Measurements from ENCODE around the gene NOSIP.

NOSIP gene

DNA sequence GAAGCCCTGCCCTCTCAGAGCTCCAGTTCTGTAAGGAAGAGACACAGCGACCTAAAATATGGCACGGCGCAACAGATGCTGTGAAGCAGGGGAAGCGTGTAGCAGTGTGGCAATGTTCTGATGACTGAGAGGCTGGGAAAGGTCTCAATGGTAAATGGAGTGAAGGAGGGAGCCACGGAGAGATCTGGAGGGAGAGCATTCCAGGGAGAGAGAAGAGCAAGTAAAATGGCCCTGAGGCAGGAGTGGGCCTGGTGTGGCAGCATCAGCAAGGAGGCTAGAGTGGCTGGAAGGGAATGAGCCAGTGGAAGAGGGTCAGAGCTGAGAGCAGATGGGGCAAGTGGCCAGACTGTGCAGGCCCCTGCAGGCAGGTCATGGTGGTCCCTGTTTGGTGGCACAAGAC lies 36.2 kb downstream of the NOSIP start:
- DNase-seq = no peak

DNA sequence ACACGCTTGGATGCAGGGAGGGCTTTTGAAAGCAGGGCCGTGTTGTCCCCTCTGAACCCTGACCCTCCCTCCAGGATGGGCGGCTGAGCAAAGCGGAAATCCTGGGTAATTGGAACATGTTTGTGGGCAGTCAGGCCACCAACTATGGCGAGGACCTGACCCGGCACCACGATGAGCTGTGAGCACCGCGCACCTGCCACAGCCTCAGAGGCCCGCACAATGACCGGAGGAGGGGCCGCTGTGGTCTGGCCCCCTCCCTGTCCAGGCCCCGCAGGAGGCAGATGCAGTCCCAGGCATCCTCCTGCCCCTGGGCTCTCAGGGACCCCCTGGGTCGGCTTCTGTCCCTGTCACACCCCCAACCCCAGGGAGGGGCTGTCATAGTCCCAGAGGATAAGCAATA lies 37.3 kb downstream of the NOSIP start:
- DNase-seq = no peak

DNA sequence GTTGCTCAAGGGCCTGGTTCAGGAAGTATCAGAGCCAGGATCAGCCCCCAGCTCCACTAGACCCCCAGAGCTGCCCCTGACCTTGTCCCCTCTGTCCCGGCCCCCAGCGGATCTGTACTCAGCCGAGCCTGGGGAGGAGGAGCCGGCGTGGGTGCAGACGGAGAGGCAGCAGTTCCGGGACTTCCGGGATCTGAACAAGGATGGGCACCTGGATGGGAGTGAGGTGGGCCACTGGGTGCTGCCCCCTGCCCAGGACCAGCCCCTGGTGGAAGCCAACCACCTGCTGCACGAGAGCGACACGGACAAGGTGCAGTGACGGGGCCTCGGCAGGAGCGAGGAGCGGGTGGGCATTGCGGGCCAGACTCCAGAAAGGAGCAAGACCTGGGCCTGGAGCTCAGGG lies 37.9 kb downstream of the NOSIP start:
- no peak for DNase-seq

DNA sequence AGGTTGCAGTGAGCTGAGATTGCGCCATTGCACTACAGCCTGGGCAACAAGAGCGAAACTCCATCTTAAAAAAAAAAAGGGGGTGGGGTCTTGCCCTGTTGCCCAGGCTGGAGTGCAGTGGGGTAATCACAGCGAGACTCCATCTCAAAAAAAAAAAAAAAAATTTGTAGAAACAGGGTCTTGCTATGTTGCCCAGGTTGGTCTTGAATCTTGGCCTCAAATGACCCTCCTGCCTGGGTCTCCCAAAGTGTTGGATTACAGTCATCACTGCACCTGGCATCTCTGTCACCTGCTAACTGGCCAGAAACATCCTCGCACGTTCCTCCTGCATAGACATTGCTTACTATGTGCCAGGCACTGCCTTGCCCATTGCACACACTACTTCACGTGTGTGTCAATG lies 38.4 kb downstream of the NOSIP start:
- DNase-seq = no peak

DNA sequence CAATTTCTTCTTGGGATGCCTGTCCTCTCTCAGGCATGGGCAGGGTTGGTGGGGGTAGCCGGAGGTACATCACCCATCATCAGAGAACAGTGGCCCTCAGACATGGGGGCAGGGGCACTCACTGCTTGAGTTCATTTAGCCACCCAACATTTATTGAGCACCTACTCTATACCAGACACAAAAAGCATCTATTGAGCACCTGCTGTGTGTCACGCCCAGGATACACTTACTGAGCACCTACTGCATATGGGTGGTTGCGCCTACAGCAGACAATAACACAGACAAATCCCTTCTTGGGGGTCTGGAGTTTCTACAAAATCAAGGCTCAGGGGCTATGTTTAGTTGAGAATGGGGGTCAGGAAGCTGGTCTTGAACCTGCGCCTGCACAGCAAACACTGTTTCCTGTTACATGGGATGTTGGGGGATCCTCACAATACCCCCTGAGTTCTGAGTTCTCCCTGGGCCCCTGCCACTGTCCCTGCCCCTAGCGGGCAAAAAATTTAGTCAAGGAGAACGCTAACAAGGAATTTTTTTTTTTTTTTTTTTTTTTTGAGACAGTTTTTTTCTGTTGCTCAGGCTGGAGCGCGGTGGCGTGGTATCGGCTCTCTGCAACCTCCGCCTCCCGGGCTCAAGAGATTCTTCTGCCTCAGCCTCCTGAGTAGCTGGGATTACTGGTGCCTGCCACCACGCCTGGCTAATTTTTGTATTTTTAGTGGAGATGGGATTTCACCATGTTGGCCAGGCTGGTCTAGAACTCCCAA lies 41.0 kb downstream of the NOSIP start:
- no peak for DNase-seq

DNA sequence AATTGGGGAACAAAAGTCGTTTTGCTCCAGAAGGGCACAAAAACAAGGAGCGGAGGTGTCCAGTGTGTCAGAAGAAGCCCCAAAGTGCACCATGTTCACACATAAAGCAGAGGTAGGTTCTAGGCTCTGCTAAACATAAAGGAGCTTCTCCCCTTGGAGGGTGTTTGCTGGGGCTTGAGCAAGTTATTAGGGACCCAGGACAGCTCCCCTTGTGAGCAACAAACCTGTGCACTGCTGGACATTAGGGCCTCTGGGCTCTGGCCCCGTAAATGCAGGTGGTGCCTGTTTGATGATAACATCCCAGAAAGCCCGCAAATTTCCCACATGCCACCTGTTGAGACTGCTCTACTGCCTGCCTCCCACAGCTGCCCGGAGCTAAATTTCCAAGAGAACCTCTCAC lies 41.7 kb downstream of the NOSIP start:
- no peak for DNase-seq

DNA sequence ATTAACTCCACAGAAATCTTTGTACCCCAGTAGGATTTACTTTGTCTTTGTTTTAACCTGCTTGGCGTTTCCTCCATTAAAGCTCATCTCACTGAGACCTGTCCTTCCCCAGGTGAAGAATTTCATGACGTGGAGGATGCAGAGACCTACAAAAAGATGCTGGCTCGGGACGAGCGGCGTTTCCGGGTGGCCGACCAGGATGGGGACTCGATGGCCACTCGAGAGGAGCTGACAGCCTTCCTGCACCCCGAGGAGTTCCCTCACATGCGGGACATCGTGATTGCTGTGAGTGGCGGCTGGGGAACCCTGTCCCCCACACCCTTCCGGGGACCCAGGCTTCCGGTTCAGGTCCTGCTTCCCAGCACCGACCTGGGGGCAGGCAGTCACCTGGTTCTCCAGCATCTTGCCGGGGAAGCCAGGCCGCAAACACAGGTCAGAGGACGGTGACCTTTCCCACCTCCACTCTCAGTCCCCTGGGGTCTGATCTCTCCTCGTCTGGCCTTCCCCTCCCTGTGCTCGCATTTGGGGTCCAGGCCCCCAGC lies 43.4 kb downstream of the NOSIP start:
- DNase-seq = no peak

DNA sequence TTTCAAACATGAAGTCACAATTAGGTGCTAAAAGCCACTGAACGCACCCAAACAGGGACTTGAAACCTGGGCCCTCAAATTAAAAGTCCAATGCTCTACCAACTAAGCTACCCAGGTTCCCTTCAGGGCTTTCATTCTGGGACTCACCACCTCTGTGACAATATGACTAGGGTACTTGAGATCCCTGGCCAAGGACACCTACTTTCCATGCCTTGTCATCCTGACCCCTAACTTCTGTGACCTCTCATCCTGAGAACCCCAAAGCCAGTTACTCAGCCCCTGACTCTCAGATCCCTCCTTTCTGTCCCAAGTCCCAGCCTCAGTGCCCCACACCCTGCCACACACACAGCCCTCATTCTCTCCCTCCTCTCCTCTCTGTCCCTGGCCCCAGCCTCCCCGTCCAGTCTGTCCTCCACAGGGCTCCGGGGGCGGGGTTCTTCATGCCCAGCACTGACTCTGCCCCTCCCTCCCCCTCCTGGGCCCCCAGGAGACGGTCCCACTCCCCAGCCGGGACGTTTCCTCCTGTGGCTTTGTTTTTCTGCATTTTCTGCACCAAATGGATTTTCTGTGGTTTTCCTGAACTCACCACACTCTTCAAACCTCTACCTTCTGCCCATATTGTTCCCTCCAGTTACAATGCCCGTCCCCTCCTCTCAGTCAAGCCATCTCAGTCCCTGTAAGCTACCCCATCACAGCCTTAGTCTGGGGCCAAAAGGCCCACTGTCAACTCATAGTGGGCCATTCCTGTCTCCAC lies 45.5 kb downstream of the NOSIP start:
- no peak for DNase-seq

DNA sequence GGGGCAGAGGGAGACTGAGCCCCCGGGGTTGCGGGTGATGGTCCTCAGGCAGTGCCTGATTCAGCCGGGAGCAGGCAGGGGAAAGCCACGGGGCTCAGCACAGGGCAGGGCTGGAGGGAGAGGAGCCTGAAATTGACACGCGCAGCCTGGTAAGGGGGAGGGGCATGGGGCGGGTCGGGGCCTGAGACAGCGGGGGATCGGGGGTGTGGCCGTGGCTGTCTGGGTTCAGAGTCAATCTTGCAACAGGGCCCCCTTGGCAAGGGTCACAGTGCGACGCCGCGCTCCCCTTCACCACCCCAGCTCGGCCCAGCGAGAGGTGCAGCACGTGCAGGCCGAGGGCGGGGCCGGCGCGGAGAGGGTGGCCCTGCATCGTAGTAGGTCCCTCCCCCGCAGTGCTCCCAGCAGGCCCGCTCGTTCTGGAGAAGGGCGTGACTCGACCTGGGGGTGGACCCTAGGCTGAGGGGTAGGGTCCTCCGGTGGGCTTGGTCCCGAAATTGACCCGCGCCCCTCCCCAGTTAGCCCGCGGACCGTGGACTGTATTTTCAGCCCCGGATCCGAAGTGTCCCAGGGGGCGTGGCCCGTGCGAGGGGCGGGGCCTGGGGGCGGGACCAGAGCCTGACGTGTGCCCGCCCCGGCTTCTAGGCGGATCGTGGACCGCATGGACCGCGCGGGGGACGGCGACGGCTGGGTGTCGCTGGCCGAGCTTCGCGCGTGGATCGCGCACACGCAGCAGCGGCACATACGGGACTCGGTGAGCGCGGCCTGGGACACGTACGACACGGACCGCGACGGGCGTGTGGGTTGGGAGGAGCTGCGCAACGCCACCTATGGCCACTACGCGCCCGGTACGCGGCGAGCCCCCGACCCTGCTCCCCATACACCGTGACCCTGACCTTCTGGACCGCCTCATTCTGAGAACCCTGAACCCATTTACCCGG lies 46.5 kb downstream of the NOSIP start:
- peak; percentile 87 for DNase-seq

DNA sequence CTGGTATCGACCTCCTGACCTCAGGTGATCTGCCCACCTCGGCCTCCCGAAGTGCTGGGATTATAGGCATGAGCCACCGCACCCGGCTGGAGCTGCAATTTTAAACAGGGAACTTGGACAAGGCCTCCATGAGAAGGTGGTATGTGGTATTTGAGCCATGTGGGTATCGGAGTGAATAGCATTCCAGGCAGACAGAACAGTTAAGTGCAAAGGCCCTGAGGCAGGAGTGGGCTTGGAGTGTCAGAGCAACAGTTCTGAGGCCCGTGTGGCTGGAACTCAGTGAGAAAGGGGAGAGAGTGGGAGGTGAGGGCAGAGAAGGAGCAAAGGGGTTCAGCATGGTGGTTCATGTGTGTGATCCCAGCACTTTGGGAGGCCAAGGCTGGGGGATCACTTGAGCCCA lies 49.6 kb downstream of the NOSIP start:
- DNase-seq = no peak

DNA sequence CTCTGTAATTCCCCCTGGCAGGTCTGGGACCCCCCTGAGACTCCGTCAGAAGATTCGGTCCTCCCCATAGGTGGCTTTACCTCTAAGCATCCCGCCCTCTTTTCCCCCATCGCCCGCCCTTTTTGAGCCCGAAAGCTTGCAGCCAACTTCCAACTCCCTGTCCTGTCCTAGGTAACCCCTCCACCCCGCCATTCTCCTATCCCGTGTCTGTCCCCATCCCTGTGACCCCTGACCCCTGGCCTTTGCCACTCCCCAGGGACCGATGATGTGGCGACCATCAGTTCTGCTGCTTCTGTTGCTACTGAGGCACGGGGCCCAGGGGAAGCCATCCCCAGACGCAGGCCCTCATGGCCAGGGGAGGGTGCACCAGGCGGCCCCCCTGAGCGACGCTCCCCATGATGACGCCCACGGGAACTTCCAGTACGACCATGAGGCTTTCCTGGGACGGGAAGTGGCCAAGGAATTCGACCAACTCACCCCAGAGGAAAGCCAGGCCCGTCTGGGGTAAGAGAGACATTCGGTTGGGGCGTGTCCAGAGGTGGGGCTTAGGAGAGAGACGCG lies 52.1 kb downstream of the NOSIP start:
- DNase-seq = no peak

DNA sequence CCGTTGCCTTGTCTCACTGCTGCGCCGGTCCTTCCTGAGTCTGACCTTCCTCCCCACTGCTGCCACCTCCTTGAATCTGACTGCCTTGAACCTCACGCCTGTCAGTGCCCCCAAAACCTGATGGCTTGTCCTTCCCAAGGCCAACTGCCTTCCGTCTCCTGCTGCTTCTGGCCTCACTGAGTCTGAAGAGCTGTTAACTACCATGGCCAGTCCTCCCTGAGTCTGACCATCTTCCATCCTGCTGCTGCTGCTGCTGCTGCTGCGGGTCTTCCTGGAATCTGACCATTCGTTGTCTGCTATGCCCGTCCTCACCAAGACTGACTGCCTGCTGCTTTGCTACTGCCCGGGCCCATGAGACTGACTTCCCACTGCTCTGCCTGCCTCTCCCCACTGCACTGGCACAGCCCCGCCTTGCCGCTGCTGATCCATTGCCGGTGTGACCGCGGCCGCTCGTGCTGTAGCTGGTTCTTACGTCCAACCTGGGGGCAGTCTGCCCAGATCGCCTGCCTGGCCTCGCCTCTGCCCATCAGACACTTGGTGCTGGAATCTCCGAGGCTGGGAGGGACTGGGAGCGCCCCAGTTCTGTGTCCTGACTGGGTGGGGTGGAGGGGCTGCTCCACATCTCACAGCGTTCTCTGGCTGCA lies 55.4 kb downstream of the NOSIP start:
- DNase-seq = no peak

DNA sequence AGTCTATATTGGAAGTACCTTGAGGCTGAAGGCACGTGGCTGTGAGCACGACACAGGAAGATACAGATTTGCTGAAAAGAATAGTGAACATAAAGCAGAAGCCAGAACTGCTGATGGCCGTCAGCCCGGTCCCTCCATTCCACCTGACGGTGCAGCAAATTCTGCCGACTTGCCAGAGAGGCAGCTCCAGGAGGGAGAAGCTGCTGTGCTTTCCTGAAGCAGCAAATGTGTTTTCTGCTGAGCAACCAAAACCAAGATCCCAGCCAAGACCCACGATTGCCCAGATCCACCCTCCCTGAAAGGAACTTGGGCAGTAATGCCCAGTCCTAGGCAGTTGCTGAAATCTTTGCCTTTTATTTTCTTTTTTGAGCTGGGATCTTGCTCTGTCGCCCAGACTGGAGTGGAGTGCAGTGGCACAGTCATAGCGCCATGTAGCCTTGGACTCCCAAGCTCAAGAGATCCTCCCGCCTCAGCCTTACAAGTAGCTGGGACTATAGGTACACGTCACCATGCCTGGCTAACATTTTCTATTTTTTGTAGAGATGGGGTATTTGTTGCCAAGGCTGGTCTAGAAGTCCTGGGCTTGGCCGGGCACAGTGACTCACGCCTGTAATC lies 59.5 kb downstream of the NOSIP start:
- no peak for DNase-seq

DNA sequence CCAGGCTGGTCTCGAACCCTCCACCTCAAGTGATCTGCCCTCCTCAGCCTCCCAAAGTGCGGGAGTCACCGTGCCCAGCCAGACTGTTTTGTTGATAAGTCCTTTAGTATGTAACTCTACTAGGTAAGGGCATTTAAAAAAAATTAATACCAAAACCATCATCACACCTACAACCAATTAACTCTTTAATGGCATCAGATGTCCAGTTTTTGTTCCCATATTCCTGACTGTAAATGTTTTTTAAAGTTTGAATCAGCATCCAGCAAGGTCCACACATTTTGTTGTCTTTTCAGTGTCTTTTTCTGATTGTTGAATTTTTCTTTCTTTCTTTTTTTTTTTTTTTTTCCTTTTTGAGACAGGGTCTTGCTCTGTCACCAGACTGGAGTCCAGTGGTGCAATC lies 62.3 kb downstream of the NOSIP start:
- DNase-seq = no peak

DNA sequence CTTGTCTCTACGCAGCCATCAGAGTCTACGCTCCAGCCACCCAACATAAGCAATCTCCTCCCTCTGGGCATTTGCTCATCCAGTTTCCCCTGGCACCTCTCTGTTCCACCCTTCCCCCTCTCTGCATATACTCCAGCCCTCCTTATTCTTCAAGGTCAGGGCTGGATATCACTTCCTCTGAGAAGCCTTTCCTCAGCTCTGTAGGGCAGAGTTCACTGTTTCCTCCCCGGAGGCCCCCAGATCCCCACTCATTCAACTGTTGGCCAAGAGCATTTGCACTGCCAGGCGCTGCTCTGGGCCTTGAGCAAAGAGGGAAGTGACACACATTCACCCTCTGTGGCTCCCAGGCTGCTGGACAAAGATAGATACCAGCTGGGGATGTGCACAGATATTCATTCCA lies 64.6 kb downstream of the NOSIP start:
- DNase-seq = no peak

DNA sequence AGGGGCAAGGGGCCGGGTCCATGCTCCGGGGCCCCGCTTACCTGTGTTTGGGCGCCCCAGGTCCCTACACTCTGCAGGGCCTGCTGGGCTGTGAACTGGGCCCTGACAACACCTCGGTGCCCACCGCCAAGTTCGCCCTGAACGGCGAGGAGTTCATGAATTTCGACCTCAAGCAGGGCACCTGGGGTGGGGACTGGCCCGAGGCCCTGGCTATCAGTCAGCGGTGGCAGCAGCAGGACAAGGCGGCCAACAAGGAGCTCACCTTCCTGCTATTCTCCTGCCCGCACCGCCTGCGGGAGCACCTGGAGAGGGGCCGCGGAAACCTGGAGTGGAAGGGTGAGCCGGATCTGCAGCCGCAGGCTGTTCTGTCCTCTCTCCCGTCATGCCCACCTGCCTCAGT lies 66.2 kb downstream of the NOSIP start:
- no peak for DNase-seq

DNA sequence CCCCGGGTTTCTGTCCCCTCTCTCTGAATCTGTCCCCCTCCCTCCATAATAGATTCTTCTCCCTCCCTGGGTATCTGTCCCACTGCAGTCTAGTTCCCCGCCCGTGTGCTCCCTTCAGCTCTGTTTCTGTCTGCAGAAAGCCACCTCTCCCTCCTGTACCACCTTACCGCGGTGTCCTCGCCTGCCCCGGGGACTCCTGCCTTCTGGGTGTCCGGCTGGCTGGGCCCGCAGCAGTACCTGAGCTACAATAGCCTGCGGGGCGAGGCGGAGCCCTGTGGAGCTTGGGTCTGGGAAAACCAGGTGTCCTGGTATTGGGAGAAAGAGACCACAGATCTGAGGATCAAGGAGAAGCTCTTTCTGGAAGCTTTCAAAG lies 66.6 kb downstream of the NOSIP start:
- no peak for DNase-seq

DNA sequence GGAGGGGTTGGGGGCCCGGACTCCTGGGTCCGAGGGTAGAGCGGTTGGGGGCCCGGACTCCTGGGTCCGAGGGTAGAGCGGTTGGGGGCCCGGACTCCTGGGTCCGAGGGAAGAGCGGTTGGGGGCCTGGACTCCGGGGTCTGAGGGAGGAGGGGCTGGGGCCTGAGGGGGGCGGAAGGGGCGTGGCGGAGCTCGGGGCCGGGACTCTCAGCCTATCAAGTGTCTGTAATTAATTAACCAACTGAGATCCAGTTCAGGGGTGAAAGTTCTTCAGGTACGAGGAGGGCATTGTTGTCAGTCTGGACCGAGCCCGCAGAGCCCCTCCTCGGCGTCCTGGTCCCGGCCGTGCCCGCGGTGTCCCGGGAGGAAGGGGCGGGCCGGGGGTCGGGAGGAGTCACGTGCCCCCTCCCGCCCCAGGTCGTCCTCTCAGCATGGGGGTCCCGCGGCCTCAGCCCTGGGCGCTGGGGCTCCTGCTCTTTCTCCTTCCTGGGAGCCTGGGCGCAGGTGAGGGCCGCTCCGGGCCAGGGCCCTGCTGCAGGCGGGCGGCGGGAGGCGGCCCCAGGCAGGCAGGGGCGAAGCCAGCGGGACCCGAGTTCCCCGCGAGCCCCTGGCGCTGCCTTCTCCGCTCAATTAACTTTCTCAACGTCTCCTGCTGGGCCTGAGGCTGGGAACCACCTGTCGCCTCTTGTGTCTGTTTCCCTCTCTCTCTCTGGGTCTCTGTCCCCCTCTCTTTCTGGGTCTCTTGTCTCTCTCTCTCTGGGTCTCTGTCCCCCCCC lies 67.2 kb downstream of the NOSIP start:
- DNase-seq = peak; percentile 42

DNA sequence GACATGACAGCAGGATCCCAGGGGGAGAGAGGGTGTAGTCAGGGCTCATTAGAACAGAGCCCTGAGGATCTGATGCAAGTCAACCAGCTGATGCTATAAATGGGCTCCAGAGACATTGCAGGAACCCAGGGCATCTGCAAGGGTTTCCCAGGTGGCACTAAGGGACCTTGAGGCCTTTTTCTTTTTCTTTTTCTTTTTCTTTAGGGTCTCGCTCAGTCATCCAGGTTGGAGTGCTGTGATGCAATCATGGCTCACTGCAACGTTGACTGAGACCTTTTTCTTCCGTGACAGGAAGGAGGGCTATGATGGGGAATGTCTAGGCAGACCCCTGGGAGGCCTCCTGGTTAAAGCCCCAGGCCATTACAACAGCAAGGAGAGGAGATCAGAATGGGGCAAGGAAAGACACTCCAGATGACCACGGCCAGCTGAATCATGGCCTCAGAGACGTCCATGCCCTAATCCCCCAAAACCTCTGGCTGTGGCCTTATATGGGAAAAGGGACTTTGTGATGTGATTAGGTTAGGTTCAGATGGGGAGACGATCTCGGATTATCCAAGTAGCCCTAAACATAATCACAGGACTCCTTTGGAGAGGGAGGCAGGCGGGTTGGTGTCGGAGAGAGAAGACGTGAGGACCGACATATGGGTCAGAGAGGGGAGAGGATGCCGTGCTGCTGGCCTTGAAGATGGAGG lies 72.4 kb downstream of the NOSIP start:
- DNase-seq = no peak

DNA sequence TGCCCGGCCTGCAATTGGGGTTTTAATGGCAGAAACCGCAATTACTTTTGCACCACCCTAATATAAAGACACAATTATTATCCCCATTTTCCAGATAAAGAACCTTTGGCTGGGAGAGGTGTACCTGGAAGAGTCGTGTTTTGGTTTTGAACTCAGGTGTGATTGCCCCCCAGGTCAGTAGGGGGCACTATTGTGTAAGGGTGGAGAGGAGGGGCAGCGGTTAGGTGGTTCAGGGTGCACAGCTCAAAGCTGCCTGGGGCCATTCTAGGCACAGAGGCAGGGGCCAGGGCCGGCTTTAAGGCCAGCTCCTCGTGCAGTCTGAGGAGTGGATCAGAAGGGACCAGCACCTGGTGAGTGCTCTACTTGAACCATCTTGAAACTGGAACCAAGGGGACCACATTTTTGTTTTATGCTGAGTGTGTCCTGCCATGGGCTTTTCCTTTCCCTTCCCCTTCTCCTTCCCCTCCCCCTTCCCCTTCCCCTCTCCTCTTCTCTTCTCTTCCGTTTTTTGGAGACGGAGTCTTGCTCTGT lies 73.7 kb downstream of the NOSIP start:
- DNase-seq = peak; percentile 70
